CD4-positive, alpha-beta T cell treated with Interleukin-6 for 4 hours (primary cell): ENCODE data around the gene ZGRF1.
"Not testable (repeated sequence)": the region's sequence is repeated elsewhere in the genome, so short reads cannot be mapped to it uniquely, and the experiment has no call there.

ENCODE experiments used
- DNase-seq: peaks from one replicate; pipeline ENCODE4 v3.0.0-alpha.2; 2020; ENCODE audit warnings: mixed read lengths

ZGRF1 gene, protein sequence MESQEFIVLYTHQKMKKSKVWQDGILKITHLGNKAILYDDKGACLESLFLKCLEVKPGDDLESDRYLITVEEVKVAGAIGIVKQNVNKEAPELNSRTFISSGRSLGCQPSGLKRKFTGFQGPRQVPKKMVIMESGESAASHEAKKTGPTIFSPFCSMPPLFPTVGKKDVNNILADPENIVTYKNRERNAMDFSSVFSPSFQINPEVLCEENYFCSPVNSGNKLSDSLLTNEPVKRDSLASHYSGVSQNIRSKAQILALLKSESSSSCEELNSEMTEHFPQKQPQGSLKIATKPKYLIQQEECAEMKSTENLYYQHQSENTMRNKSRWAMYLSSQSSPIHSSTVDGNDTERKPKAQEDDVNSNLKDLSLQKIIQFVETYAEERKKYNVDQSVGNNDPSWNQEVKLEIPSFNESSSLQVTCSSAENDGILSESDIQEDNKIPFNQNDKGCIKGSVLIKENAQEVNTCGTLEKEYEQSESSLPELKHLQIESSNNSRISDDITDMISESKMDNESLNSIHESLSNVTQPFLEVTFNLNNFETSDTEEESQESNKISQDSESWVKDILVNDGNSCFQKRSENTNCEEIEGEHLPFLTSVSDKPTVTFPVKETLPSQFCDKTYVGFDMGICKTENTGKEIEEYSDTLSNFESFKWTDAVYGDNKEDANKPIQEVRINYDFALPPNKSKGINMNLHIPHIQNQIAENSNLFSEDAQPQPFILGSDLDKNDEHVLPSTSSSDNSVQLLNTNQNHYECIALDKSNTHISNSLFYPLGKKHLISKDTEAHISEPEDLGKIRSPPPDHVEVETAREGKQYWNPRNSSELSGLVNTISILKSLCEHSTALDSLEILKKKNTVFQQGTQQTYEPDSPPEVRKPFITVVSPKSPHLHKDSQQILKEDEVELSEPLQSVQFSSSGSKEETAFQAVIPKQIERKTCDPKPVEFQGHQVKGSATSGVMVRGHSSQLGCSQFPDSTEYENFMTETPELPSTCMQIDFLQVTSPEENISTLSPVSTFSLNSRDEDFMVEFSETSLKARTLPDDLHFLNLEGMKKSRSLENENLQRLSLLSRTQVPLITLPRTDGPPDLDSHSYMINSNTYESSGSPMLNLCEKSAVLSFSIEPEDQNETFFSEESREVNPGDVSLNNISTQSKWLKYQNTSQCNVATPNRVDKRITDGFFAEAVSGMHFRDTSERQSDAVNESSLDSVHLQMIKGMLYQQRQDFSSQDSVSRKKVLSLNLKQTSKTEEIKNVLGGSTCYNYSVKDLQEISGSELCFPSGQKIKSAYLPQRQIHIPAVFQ (N-terminal part only)

DNA sequence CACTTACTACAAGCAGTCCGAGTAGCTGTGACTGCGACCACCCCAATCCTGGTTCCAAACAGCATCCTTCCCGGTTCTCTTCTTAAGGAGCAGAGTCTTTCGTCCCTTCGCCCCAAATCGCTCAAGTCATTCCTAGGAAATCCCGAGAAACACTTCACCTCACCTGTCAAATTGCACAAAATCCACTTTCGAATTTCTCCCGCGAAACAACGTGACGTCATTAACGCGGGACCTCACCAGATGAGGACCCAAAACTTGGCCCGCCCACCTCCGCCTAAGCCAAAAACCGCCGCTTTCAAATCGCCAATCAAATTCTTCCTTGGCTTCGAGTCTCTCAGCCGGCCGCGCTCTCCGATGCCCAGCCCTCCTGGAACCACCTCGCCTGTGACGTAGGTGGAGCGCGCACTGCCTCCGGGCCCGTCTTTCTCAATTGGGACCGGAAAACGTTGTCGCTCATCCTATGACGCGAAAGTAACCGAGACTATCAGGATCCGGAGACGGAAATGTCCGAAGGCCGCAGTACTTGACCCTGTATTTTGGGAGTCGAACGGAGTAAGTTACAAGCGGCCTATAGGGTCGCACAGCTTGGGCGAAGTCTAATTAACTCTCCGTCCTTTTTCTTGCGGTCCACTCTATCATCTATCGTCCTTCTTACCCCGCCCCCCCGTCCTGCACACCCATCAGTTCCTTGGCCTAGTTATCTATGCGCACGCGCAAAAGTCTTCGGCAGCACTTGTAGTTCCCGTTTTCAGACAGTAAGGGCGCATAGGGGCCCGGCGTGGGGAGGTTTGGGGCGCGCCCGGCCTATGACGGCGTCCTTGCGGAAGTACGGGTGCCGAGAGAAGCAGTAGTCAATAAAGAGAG, at the start of gene ZGRF1, which contains the start of gene LARP7:
ZGRF1 (minus strand) TSS at position 222 of the 864 bp plus-strand sequence. CDS start 3,733 bp downstream, outside the sequence.
LARP7 (plus strand) TSS at position 456 of the 864 bp plus-strand sequence. CDS start 7,527 bp downstream, outside the sequence.
- peak; percentile 98 for DNase-seq

DNA sequence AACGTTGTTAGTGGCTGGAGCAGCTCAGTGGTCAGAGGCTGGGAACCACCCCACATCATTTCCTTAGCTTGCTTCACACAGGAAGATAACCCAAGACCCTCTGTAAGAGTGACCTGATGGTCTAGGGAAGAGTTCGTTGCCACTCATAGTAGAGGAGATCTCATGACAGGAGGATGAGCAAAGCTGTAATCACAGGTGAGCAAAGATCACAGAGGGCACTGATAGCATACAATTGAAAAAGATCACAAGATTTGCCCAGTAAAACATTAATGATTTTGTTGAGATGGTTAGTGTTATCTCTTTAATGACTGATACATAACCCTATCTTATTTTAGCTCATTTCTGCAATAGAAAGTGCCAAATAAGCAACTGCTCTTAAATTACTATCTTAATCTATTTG, 44.3 kb upstream of the ZGRF1 start:
- DNase-seq, result no peak

DNA sequence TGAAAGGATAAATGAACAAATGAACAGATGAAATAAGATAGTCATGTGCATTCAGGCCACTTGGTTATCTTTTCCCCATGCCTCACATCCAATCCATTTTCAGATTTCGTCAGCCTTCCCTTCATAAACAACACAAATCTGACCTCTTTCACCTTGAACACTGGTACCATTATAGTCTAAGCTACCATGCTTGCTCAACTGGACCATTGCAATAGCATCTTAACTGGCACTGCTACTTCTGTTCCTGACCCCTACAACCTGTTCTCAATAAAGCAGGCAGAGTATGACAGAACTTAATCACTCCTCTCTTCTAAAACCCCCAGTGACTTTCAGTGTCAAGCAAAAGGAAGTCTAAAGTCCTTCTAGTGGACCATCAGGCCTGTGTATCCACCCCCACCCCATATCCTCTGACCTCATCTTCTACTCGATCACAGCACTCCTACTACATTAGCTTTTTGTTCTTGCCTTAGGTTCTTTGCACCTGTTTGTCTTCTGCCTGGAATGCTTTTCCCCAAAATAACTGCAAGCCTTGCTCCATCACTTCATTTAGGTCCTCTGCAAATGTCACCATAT, 40.9 kb upstream of the ZGRF1 start:
- DNase-seq, result no peak

DNA sequence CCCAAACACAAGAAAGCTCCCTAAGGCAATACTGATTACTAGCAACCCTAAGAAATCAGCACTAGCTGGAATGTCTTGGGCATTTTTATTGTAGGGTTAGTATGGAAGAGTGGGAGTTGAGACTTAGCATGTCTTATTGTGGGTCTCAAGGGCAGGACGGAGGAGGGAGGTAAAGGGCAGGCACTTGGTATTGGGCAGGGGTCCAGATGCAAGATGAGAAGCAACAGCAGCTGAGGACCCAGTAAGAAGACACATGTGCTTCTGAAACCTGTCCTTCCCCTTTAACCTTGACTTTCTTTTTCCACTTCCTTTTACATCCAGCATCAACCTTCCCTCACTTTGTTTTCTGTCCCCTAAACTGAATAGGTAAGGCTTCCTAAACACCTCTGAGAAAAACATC, 37.7 kb upstream of the ZGRF1 start:
- no peak for DNase-seq

DNA sequence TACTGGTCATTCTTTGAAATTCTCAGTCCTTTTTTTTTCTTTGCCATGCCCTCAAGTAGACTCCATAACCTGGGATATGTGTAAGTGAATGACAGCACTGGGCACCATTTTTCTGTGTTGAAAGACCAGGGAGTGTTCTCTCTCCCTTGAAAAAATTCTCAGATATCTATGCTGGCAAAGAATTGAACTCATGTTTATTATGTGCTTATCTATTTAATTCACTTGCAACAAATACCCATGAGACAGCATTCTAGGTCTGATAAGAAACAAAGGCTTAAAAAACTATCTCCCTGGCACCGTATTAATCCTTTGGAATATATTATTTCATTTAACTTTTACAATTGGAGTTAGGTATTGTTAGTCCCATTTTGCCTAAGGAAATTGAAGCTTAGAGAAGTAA, 37.0 kb upstream of the ZGRF1 start:
- DNase-seq, result no peak

DNA sequence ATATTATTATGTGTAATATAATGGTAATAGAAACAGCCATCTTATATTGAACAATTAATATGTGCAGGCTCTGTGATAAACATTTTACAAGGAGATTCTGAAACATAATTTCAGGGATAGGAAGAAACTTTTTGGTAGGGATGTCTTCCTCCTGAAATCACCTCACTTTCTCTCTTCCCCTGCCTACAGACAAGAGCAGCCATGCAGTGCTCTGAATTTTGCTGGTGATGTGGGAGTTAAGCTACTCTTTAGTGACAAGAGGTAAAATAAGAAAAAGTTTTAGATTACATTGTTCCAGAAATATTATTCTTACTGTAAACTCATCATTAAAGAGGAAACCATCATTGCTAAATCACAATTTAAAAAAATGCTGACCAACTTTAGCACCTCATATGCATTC, 36.4 kb upstream of the ZGRF1 start:
- DNase-seq, result no peak

DNA sequence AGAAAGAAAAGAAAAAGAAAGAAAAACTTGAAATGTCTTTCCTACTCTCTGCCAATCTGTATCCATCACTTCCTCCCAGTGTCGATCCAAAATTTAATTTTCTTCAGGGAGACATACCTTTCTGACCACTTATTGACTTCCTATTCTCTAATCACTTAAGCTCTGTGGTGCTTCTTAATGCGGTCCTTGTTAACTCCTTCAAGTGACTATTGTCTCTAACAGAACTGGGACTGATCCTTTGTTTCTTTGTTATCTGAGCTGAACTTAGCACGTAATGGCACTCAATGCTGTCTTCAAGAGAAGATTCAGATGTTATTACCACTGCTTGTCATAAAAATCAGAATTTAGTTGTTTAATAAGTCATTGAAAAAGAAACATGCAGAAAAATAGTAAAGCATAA, 31.4 kb upstream of the ZGRF1 start:
- DNase-seq, result no peak

DNA sequence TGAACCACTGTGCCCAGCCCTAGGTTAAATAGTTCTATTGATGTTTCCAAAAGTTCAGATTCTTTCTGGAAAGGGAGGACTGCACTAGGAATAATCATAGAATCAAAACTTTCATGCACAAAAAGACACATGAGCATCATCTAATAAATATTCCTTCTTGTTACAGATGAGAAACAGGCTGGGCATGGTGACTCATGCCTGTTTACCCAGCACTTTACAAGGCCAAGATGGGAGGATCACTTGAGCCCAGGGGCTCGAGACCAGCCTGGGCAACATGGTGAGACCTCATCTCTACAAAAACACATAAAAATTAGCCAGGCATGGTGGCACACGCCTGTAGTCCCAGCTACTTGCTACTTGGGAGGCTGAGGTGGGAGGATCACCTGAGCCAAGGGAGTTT, 27.9 kb upstream of the ZGRF1 start:
- DNase-seq, result no peak

DNA sequence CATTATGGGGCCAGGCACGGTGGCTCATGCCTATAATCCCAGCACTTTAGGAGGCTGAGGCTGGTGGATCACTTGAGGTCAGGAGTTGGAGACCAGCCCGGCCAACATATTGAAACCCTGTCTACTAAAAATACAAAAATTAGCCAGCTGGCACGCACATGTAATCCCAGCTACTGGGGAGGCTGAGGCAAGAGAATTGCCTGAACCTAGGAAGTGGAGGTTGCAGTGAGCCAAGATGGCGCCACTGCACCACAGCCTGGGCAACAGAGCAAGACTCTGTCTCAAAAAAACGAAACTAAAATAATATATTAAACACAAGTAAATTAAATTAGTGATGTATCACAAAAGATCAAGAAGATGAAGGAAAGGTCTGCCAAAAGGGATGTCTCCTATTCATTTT, 19.4 kb upstream of the ZGRF1 start:
- DNase-seq, result not testable (repeated sequence)

DNA sequence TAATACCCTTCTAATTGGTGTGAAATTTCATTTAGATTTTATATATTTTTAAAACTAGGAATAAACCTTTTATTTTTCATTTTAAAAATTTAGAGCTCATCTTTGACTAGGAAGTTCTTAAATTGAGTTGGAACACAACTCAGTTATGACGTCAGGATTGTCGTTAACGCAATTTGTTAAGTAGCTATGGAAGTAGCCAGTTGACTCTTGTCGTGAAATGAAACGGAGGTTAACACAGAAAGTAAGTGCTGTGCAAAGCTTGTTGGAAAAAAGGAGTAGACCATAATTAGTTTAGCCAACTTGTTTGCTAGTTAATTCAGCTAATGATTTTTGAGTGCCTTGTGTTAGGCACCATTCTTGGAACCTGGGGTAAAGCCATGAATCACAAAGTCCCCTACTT, 18.6 kb upstream of the ZGRF1 start:
- DNase-seq, result no peak

DNA sequence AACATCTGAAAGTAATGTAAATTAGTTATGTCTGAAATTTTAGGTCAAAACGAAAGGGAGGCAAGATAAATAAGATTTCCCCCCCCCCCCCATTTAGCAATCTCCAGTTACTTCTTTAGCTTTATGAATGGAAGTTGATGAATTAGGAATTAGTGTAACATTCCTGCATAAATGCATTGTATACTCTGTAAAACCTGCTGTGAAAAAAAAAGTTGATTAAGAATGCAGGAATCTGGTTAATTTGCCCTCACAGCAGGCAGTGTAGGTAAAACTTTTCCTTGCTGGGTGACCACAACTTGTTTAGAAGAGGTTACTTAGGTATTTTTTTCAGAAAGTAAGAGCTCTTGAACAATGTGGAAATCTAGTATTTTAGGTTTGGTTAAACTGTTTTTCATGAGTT, 15.5 kb upstream of the ZGRF1 start:
- no peak for DNase-seq

DNA sequence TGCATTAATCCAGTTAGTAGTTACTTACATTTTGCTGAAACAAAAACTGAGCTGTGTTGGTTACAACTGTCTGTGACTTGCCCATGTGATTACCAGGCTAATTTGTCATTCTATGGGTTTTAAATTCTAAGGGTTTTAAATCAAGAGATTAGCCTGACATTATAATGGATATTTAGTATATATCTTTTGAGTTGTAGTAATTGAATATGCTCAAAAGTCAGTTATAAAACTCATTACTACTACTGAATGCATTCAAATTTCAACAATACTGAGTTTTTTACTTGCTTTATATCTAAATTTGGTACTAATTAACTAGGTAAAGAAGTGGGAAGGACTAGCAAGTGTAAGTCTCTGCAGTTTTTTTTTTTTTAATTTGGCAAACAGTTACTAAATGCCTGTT, 14.9 kb upstream of the ZGRF1 start:
- DNase-seq, result no peak

DNA sequence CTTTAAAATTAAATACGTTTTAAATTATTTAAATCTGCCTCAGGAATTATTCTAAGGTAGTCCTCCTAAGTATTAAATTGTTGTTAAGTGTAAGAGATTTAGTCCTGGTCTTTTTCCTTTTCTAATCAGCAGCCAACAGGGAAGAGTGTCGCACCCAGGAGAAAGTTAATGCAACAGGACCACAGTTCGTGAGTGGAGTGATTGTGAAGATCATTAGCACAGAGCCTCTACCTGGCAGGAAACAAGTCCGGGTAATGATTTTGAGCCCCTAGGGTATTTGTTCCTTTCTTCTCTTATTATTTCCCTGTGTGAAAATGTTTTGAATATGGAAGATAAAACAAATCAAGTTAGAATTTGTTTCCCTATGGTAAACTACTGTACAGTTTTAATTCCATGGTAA, 13.6 kb upstream of the ZGRF1 start:
- no peak for DNase-seq

DNA sequence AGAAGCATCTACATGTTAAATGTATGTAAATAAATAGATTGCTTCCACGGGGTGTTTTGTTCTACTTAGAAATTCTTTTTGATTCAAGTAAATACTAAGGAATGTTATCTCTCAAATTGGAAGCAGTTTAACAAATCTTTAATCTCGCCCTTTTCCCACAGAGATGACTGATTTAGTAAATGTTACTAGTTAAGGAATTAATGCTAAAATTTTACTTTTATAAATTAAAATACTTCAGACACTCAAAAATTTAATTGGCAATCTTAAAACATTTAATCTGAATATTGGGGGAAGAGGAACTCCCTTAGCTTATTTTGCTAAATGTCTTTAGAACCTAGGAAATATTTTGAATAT, 12.3 kb upstream of the ZGRF1 start:
- no peak for DNase-seq

DNA sequence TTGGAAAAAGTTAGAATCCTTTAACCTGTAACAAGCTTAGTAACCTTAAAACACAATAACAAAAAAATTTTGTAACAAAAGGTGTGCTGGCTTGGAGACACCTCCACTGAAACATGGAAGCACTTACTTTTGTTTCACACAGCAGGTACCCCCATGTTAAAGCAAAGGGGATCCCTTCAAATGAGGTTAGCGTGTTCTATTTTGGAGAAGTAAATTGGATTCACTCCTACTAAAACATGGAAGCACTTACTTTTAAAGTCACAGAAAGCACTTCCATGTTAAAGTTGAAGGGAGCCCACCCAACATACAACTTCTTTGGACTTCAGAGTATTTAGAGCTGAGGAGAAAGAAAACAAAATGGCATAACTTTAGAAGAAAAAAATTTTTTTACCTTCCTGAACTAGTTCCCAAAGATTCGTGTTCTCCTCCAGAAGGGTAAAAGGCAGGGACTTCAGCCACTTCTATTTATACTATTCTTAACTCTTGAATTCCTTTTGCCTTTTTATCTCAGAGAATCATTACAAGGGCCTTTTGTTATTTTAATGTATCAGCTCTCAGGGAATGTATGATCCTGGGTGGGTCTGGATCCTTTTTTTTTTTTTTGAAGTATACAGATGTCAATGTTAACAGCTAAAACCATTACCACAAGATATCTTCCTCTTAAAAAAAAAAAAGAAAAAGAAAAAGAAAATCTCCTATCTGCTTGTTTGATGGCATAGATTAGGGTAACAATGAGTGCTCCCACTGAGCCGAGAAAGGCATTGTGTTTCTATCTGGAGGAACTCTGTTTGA, 11.8 kb upstream of the ZGRF1 start:
- no peak for DNase-seq

DNA sequence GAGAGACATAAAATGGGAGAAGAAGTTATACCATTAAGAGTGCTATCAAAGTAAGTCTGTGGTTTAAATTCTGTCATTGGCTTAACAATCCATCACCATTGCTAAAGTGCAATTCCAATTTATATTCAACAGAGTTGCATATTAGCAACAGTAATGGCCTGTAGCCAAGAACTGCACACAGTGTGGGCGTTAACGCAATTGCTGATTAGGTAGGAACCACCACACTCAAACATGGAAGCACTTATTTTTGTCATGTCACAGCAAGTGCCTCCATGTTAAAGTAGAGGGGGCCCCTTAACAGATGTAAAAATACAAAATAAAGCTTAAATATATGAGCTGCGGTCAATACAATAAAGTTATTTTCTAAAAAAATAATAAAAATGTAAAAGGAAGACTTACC, 11.1 kb upstream of the ZGRF1 start:
- no peak for DNase-seq

DNA sequence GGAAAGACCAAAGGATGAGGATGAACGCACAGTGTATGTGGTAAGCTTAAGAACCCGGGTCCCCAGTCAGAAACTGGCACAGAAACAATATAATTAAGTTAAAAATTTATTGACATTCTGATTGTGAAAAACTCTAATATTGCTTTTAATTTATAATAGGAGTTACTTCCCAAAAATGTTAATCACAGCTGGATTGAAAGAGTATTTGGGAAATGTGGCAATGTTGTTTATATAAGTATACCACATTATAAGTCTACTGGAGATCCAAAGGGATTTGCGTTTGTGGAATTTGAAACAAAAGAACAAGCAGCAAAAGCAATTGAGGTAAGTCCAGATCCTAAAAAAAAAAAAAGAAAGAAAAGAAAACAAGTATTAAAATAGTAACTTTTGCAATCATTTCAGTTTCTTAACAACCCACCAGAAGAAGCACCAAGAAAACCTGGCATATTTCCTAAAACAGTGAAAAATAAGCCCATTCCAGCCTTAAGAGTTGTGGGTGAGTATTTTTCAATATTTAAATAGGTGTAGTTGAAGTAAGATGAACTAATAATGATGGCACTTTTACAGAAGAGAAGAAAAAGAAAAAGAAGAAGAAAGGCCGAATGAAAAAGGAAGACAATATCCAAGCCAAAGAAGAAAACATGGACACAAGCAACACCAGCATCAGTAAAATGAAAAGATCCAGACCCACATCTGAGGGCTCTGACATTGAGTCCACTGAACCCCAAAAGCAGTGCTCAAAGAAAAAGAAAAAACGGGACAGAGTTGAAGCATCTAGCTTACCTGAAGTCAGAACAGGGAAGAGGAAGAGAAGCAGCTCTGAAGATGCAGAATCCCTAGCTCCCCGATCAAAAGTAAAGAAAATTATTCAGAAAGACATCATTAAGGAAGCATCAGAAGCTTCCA, 10.2 kb upstream of the ZGRF1 start:
- no peak for DNase-seq

DNA sequence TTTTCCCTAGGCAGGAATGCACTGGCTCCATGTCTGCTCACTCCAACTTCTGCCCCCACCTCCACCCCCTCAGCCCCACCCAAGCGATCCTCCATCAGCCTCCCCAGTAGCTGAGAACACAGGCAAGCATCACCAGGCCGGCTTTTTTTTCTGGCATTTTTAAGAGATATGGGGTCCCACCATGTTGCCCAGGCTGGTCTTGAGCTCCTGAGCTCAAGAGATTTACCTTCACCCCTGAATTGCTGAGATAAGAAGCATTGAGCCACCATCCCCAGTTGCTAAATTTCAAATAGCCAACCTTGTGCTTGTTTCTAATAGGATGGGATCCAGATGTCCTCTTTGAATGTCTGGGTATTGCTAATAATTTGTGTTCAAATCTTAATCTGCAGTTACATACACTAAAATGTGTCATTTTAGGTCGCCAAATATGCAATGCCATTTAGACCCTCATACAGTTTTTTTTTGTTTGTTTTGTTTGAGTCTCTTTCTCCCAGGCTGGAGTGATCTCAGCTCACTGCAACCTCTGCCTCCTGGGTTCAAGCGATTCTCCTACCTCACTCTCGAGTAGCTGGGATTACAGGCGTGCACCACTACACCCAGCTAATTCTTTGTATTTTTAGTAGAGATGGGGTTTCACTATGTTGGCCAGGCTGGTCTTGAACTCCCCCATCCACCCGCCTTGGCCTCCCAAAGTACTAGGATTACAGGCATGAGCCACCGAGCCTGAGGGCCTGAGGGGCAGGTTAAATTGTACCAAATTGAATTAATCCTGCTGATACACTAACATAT, 9.0 kb upstream of the ZGRF1 start:
- DNase-seq, result no peak
